HG03439 (cell line): ENCODE results near the gene METTL27.
"Not testable (repeated sequence)": the region's sequence is repeated elsewhere in the genome, so short reads cannot be mapped to it uniquely, and the experiment has no call there.

Experiments
- ATAC-seq: cut with Tn5 transposase; IDR thresholded peaks from one replicate; pipeline ENCODE4 v1.9.1; 2021; ENCODE audit warnings: mild to moderate bottlenecking, moderate library complexity; ENCODE audit not compliant: unreplicated experiment

Gene METTL27, protein sequence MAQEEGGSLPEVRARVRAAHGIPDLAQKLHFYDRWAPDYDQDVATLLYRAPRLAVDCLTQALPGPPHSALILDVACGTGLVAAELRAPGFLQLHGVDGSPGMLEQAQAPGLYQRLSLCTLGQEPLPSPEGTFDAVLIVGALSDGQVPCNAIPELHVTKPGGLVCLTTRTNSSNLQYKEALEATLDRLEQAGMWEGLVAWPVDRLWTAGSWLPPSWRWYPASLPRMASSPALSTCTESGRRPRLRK

DNA sequence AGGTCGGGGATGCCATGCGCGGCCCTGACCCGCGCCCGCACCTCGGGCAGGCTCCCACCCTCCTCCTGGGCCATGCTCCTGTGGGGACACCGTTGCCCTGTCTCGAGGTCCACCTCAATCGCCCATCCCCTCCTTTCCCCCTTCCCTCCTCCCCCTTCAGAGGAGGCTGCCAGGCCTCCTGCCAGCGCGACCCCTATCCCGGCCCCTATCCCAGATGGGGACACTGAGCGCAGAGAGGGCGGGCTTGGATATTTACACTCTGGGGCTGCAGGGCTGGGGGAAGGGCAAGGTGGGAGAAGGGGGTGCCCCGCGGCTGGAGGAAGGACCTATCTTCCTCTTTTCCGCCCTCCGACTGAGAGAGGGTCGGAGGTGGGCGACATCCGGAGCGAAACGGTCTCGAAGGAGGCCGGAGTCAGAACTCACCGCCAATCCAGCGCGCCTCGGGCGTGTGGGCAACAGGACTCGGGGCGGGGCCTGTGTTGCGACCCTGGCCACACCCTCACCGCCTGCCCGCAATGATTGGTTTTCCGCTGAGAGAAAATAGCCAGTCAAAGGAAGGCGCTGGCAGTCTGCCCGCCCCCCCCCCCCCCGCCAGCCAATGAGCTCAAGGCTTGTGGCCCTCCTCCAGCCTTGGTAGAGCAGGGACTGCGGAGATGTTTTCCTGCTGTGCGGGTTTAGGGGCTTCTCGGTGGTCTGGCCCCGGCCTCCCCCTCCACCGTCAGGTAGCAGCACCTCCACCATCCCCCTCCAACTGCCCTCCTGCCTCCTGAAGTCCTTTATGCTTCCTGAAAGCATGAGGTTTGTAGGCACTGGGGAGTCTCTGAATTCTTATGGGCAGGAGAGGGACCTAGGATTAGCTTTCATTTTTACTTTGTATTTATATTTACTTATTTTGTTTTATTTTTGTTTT, at the start of gene METTL27:
Gene METTL27, minus strand, starts transcription at position 450 of the 910 bp plus-strand sequence. Its CDS starts 376 bp downstream, at position 74.
- peak; percentile 88 for ATAC-seq

GRCh38 chr7:73891178-73891885, 49.0 kb upstream of the METTL27 start:
- no peak for ATAC-seq

DNA sequence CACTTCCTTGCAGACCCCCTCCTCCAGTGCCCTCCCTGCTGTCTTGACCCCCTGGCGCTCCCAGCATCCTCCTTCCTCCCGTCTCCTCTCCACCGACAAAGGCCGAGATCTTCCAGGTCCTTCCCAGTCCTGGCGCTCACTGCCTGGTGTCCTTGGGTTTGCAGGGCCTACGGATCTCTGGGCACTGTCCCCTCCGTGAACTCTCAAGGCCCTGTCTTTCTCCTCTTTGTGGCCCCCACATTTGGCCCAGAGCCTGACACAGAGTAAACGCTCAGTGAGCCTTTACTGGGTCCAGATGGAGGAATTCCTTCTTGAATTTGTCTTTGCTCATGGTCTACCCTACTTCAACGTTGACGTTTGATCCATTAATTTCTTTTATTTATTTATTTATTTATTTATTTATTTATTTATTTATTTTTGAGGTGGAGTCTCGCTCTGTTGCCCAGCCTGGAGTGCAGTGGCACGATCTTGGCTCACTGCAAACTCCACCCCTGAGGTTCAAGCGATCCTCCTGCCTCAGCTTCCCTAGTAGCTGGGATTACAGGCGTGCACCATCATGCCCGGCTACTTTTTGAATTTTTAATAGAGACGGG, 48.3 kb upstream of the METTL27 start:
- ATAC-seq: no peak

DNA sequence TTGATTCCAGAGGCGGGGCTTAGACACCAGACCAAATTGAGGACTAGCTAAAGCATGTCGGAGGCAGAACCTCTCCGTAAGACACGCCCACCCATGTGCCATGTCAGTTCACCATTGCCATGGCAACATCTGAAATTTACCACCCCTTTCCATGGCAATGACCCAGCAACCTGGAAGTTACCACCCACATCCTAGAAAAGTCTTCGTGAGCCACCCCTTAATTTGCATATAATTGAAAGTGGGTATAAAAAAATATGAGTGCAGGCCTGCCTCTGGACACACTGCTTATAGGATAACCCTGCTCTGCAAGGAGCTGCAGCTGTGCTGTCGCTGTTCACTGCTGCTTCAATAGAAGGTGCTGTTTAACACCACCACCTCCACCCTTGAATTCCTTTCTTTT, 46.6 kb upstream of the METTL27 start:
- no peak for ATAC-seq

DNA sequence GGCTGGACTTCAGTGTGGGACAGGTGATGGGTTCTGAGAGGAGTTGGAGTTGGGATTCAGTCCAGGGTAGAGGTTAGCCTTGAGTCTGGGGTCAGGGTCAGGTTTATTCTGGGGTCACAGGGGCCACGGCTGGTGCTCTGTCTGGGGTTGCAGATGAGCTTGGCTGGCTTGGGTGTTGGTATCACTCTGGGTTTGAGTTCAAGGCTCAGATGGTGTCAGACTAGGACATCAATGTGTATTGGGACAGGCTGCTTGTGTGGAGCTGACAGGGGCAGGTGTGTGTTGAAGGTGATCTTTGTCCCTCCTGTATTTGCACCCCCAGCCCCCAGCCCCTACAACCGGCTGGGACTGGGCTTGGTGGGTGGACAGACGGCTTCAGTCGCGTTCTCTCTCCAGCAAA, 45.4 kb upstream of the METTL27 start:
- ATAC-seq: no peak

DNA sequence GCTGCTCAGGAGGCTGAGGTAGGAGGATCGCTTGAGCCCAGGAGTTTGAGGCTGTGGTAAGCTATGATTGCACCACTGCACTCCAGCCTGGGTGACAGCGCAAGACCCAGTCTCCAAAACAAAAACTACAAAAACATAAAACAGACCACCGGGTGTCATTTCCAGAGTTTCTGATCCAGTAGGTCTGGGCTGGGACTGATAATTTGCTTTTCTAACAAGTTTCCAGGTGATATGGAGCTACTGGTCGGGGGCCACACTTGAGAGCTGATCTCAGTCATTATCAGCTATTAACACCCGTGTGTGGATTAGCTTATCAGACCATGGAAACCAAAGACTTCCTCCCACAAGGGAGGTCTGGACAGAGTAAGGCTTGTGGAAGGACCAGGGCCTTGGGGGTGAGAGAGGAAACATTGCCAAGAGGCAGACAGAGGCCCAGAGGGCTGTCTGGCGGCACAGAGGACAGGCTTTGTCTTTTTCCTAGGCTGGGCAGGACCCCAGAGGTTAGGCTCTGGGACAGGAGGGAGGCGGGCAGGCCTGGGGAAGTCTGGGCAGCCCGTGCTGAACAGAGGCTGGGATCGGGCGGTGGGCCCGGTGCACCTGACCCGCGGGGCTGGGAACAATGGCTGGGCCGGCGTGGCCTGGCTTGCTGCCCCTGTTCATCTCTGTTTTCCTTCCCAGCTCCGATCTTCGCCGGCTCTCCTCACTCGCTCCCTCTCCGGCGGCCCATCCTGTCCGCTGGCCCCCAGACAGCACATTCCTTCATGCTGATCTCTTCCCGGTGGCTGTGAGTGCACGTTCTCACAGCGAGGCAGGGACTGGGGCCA, 43.9 kb upstream of the METTL27 start:
- ATAC-seq: no peak

- no peak for ATAC-seq
These were observed 43.2 kb upstream of the METTL27 start for GRCh38 chr7:73885433-73885974.

DNA sequence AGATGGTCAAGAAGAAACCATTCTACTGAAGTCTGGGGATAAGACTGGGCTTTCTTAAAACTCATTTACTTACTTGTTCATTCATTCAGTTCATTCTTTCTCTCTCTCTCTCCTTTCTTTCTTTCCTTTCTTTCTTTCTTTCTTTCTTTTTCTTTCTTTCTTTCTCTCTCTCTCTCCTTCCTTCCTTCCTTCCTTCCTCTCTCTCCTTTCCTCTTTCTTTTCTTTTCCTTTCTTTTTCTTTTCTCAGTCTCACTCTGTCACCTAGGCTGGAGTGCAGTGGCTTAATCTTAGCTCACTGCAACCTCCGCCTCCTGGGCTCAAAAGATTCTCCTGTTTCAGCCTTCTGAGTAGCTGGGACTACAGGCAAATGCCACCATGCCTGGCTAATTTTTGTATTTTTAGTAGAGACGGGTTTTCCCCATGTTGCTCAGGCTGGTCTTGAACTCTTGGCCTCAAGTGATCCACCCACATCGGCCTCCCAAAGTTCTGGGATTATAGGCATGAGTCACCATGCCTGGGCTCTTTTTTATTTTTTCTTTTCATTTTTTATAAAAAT, 42.6 kb upstream of the METTL27 start:
- ATAC-seq: not testable (repeated sequence)

- no peak for ATAC-seq
These were observed 39.7 kb upstream of the METTL27 start for GRCh38 chr7:73882047-73882402.

GRCh38 chr7:73881352-73882046, 39.2 kb upstream of the METTL27 start:
- no peak for ATAC-seq

DNA sequence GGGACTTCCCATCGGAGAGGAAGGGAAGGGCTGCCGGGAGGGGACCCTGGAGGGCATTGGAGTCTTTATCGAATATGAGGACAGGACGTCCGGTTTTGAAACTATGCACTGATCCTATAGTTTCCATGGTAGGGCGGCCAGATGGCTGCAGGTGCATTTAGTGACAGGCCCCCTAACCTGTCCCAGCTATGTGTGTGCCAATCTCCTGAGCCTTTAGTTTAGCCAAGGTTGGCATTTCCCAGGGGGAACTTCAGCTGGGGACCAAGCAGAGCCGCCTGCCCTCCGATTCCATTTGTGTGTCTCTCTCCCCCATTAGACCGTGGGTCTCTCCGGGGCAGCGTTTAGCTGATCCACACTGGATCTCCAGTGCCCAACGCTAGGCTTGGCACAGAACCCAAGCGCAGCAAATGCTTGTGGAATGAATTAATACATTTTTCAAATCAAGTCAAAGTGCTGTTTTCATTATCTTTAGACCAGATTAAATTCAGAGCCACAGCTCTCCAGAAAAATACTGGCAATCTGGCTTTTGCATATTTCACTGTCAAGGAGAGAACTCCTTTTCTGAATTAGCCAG, 38.5 kb upstream of the METTL27 start:
- no peak for ATAC-seq

DNA sequence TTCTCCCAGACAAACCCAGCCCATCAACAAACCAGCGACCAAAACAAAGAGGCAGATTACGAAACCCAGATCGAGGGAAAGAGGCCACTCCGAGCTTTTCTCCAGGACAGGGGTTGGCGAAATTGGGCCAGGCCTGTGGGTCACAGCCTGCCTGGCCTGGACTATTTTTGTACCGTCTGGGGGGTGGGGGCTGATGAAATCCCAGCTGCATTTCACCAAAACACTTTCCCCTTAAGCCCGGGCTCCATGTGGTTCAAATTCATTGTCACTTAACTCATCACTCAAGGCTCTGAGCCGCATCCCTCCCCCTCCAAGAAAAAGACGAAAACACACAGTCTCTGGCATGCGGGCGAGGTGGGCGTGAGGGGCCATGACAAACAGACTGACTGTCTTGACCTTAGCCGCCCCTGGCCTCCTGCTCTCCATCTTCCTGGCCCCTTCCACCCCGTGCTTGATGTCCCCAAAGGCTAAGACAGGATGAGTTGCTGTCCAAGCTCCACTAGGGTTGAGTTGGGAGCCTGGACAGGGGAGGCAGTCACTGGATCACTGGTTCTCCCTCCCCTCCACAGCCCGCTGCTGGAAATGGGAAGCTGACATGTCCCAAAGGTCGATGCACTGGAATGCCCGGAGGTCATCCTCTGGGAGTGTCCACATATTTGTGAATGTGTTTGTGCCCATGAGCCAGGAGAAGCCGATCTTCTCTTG, 37.8 kb upstream of the METTL27 start:
- no peak for ATAC-seq

- no peak for ATAC-seq
These were observed 34.7 kb upstream of the METTL27 start for GRCh38 chr7:73876973-73877372.

- no peak for ATAC-seq
These were observed 34.0 kb upstream of the METTL27 start for GRCh38 chr7:73876361-73876760.

- ATAC-seq: no peak
These were observed 30.0 kb upstream of the METTL27 start for GRCh38 chr7:73872056-73872908.

DNA sequence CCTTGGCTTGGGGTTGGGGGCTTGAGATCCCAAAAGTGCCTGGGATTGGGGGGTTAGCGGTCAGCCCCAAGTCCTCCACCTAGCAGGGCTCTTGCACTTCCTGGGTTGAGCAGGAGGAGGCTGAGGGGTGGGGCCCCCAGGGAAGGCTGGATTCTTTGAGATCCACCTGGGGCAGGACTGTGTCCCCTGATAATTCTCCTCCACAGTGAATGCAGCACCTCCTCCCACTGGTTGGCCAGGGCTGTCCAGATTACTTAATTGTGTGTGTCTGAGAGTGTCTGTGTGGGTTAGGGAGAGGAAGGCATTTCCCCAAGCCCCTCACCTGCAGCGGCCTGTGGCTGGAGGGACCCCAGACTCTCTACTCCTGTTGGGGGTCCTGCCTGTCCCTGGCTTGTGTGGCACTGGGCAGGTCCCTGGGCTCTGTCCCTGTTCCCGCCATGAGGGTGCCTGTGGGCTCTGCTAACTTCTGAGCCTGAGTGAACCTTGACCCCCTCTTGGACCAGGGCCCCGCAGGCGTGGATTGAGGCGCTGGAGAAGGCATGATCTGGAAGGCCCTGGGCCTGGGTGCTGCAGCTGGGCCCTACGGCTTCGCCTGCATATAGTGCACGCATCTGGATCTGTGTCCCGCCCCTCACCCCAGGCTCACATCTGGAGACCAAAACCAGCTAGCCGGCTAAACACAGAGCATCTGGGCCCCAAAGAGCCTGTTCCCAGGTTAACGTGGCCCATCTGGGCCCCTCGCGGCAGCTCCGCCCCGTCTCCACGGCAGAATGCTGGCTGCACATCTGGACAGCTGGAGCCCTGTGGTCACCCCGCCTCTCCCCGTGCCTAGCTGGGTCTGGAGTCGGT, 29.1 kb upstream of the METTL27 start:
- ATAC-seq: no peak
